Loucy (cell line): Measurements from ENCODE around the gene FGF14.

ENCODE experiments used
- CTCF ChIP-seq: fragments of 200-600 bp; sonication (generic); conservative IDR thresholded peaks from 2 replicates; pipeline ENCODE4 v1.5.1; 2014; ENCODE audit warnings: mild to moderate bottlenecking, antibody characterized with exemption, low read length
- EZH2phosphoT487 ChIP-seq: fragments of 200-600 bp; IDR thresholded peaks from 2 replicates; pipeline ENCODE4 v1.6.1; 2018; ENCODE audit warnings: antibody characterized with exemption, mild to moderate bottlenecking, moderate library complexity, borderline replicate concordance

DNA sequence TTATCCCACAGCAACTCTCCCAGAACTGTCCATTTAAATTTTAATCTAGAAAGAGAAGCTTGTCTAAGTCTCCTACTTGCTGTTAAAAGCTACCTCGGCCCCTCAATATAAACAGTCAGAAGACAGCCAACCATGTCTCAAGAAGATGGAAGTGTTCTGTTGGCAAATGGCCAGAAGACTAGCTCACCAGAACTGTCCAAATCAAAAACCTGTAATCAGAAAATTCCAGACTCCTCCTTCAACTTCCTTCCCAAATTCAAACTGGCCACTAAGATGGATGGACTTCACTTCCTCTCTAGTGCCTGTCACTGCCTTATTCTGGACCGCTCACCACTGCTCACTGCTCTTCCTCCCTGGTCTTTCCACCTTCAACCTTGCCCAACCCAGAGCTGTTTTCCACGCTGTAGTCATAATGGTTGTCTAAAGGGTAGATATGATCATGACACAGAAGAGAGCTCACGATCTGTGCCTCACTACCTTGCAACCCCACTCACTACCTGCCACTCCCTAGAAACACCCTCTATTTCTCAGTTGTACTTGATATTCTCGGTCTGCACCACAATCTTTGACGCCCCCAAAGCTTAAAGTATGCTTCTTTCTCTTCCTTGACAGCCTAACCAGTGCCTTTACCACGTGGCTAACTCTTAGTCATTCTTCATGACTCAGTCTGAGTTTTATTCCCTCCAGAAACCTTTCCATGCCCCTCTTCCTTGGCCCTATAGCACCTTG lies 9.2 kb downstream of the FGF14 start:
- TF ChIP-seq CTCF (no peak), EZH2phosphoT487 (no peak)
